ENCODE measurements around the gene ERMARD.

The ERMARD gene

DNA sequence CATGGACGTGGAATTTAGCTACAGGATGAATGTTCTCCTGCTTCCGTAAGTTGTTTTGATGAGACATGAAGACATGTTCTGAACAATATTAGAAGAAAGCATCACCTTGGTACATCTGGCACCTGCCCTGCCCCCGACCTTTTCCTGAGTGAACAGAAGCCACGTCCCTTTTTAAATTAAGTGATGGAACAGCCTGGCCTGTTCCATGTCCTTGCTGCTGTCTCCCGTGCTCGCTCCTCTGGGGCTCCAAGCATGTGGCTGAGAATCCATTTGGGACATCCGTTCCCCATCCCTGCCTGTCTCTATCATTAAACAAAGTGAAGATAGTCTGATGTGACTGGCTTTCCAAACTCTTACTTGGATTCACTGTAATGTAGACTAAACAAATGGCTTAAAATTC is 36.4 kb downstream of the ERMARD start:
- TF ChIP-seq, protein P1, sequence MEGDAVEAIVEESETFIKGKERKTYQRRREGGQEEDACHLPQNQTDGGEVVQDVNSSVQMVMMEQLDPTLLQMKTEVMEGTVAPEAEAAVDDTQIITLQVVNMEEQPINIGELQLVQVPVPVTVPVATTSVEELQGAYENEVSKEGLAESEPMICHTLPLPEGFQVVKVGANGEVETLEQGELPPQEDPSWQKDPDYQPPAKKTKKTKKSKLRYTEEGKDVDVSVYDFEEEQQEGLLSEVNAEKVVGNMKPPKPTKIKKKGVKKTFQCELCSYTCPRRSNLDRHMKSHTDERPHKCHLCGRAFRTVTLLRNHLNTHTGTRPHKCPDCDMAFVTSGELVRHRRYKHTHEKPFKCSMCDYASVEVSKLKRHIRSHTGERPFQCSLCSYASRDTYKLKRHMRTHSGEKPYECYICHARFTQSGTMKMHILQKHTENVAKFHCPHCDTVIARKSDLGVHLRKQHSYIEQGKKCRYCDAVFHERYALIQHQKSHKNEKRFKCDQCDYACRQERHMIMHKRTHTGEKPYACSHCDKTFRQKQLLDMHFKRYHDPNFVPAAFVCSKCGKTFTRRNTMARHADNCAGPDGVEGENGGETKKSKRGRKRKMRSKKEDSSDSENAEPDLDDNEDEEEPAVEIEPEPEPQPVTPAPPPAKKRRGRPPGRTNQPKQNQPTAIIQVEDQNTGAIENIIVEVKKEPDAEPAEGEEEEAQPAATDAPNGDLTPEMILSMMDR (IDR thresholded peaks at IDR 0.05; ENCODE audit: low read depth, low read length, missing control alignments), result no peak
- DNase-seq (ENCODE audit: low read depth), result no peak
- H3K4me3 ChIP-seq (ENCODE audit: low read depth, low read length), result no peak overlapping the region

DNA sequence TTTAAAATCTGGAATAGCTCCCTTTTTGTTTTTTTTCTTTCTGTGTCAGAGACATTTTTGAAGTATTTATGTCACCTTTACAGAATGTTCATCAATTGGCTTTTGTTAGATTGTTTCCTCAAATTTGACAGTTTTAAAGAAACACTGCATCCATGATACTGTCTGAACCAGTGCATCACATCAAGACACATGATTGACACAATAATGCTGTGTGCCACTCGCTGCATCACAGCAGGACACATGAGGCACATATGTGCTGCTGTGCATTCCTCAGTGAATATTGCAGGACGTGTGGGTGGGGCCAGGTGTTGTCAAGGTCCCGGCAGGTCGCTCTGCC is 37.4 kb downstream of the ERMARD start:
- no peak for DNase-seq (ENCODE audit: low read depth)
- TF ChIP-seq, protein P1 (IDR thresholded peaks at IDR 0.05; ENCODE audit: low read depth, low read length, missing control alignments), result no peak
- H3K4me3 ChIP-seq (ENCODE audit: low read depth, low read length), result no peak overlapping the region

DNA sequence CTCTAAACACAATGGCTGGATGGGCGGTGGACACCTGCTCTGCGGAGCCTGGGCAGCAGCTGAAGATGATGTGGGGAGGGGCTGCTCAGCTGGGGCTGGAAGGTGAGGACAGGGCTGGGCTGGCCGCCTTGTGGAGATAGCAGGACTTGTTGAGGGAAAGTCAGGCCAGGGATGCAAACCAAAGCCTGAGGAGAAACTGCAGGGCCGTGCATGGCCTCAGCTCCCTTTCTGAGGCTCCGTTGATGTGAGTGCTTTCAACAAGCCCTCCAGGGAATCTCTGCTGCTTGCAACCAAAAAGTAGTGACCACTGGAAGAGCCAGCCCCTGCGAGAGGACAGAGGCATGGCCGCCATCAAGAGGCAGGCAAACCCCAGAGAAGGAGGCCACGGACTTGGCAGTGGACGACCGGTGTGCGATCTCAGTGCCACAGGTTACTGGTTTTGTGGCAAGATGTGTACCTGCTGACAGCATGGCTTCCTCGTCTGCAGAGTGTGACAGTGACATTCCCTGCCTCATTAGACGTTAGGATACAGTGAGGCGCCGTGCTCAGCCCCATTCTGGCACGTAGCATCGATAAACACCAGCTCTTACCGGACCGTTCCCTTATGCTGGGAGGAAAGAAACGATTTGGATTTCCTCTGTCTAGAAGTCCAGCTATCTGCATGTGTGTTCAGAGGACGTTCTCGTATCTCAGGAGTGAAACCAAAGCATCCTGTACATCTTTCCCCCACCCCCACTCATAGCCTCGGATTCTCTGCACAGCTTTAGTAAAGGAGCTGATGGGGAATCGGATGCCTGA is 37.9 kb downstream of the ERMARD start:
- no peak overlapping the region for H3K4me3 ChIP-seq (ENCODE audit: low read depth, low read length)
- DNase-seq (ENCODE audit: low read depth), result no peak
- TF ChIP-seq, protein P1 (IDR thresholded peaks at IDR 0.05; ENCODE audit: low read depth, low read length, missing control alignments), result no peak

DNA sequence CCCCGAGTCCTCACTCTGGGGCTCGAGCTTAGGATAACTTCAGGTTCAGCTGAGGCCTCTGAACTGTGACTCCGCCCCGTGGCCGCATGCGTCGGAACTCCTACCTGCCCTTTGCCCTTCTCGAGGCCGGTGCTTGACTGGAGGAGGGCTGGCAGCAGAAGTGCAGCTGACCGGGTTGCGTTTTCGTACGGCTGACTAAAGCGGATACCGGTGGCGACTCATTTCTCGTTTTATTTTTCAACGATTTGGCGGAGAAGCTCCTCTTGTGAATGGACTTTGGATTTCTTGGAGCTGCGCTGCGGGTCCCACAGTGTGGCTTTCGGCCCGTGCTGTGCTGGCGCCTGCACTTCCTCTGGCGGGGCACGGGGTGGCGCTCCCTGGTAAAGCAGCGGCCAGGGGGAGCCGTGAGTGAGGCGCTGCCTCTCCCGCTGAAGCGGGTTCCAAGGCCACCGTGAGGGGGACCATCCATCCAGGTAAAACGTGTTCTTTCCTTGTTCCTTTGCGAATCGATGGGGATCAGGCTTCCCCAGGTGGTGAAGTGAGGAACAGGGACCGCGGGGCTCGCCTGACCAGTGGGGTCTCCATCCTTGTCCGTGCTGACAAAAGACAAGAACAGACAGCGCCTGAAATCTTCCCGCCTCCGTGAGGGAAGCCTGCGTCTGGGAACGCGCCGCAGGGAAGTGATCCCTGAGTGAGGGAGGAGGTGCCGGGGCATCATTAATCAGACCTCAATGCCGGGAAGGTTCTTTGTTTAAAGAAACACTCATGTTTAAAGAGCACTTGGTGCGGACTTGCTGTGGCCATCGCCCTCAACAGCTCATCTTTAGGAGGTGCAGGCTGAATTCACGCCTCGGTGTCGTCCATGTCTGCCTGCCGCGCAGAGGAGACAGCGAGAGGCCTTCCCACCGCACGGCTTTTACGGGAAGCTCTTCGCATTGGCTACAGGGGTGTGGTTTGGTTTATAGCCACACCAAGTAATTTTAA is 38.8 kb downstream of the ERMARD start:
- H3K4me3 ChIP-seq (ENCODE audit: low read depth, low read length), result peak overlapping the region; percentile 27
- no peak for DNase-seq (ENCODE audit: low read depth)
- TF ChIP-seq, protein P1 (IDR thresholded peaks at IDR 0.05; ENCODE audit: low read depth, low read length, missing control alignments), result peak; percentile 94

DNA sequence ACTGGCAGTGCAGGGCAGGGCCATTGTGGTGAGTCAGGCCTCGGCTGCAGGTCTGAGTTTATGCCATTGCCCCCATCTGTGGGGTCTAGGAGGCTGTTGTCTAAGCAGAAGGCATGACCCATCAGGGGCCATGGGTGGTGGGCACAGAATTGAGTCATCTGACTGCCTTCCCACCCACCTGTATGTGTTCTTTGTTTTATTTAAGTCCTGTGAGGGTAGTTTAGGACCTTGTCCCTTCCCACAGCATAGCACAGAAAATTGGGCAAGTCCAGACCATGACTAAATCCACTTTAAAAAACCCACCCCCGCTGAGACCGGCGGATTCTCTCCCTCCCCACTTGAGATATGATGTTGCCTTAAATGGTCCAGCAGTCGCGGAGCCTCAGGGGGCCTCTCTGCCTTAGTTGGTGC is 40.3 kb downstream of the ERMARD start:
- no peak for DNase-seq (ENCODE audit: low read depth)
- H3K4me3 ChIP-seq (ENCODE audit: low read depth, low read length), result no peak overlapping the region
- TF ChIP-seq, protein P1 (IDR thresholded peaks at IDR 0.05; ENCODE audit: low read depth, low read length, missing control alignments), result no peak

DNA sequence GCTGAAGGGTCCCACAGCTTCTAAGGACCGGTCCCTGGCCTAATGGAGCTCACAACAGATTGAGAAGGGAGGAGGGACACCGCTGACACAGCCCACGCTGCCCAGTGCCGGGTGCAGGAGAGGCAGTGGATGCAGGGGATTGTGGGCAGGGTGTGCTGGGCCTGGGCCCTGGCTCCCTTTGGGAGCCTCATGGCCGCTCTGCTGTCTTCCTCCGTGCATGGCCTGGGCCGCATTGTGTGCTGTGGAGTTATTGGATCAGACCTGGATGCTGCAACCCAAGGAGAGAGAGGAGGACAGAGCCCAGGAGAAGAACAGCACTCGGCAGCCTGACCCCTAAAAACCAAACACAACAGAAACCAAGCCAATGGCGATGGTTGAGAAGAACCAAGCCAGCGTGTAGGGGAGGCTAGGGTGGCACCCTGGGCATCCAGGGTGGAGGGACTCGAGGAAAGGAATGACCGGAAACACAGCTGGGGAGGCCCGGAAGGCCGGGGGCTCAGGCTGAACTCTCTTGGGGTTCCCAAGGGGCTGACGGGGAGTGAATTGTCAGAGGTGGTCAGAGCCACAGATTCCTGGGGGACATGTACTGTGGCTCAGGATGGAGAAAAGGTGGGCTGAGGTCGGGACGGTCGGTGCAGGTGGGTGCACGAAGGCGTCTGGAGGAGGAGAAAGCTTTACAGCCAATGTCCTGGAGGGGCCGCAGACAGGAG is 41.0 kb downstream of the ERMARD start:
- TF ChIP-seq, protein P1 (IDR thresholded peaks at IDR 0.05; ENCODE audit: low read depth, low read length, missing control alignments), result no peak
- no peak overlapping the region for H3K4me3 ChIP-seq (ENCODE audit: low read depth, low read length)
- no peak for DNase-seq (ENCODE audit: low read depth)
